ENCODE measurements around the gene COQ10A. TPM values are rescaled to one million over a fixed set of nuclear protein-coding genes. Genes with fewer than 3 reads are reported as not detected.

The COQ10A gene
- total and polyA plus RNA-seq, 9 of the 15 experiments (the other 6 are each of a cell fraction or from before 2014, with no cell fraction given), result 3.1 to 26.4 (median 12.7) TPM

DNA sequence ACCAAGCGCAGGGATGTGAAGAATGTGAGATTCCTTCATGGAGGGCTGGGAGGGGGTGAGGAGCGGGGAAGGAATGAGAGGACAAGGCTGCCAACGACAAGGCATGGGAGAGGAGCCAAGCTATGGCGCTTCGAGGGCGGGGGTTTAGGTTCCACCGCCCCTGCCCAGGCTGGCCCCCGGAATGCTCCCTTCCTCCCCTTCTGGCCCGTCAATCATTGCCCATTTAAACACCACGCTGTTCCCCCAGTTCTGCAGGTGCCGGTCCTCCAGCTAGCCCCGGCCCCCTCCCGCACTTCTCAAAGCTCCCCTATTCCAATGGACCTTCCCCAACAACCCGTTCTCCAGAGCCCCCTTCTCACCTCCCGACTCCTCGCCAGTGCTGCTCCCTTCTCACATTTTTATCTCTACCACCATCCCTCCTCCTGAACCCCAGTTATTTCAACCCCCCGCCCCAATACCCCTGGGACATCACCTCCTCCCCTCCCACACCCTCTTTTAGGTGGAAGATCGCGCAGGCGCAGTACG, 45.4 kb upstream of the COQ10A start (continued):
- TF ChIP-seq E2F4 (CRISPR knock-in tag; IDR thresholded peaks at IDR 0.05; ENCODE audit: low read depth) (no peak), ZC3H4 (CRISPR knock-in tag; IDR thresholded peaks at IDR 0.05; ENCODE audit: borderline replicate concordance) (no peak), HDAC2 (IDR thresholded peaks at IDR 0.05) (0 out of 2 replicates have a peak, but pooled peaks have one; percentile 16), ATF7 (IDR thresholded peaks at IDR 0.05) (peak; percentile 92), SNAPC5 (CRISPR knock-in tag; IDR thresholded peaks at IDR 0.05) (no peak), SP1 (CRISPR knock-in tag; IDR thresholded peaks at IDR 0.05) (no peak)

DNA sequence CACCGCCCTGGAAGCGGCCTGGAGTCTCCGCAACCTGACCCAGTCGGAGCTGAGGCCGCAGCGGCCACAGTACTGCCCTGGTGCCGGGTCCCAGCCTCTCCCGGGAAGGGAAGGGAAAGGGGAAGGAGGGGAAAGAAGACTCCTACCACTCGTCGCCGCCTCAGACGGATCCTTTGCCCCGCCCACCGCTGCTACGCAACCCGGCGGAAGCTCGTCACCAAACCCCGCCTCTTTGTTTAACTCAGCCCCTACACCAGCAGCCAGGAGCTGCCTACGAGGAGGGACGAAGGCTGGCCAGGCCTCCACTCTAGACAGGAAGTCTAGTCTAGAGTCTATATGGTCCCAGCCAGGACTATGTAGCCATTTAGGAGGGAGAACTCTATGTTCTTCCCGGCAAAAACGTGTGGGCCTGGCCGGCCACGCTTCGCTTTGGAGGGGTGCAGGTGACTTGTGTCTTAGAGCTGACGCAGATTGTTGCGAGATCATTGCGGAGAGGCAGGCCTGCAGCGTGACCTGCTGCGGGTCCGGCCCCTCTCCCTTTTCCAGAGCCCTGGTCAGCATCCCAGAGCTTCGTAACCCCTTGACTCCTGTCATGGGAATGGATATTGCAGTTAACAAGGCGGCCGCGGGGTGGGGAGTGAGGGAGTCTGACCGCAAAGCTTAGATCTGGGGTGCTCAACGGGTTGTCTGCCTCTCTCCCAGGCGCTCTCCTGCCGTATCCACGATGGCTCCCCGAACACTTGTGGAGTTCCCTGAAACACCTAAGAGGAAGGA, 44.8 kb upstream of the COQ10A start, which contains the start of gene RNF41:
Gene RNF41 (minus strand): TSS at position 166 of the 774 bp plus-strand sequence. CDS start 7,875 bp downstream, outside the sequence.
- BruUV-seq (replicated peaks), result TSS peak; percentile 82
- Histone ChIP-seq H4K20me1 (replicated peaks; ENCODE audit: control insufficient read depth, insufficient read depth, low read length) (no peaks in the 10 kb centered on the region), H3K9ac (ENCODE audit: insufficient read depth in 1 of 2, low read depth in 2 of 2, low read length in 2 of 2) (peak within 1 kb of the TSS; percentile 85 to 97), H3K9me3 (replicated peaks; ENCODE audit: control insufficient read depth, insufficient read depth, low read depth, low read length) (no peaks in the 10 kb centered on the region), H3K9me1 (ENCODE audit: control insufficient read depth, insufficient read depth, low read length) (no peaks in the 10 kb centered on the region), H3K4me2 (ENCODE audit: insufficient read depth, low read length) (peak within 1 kb of the TSS; percentile 96), H3K27me3 (ENCODE audit: control insufficient read depth in 2 of 2, insufficient read depth in 2 of 2, low read length in 2 of 2) (no peaks in the 10 kb centered on the region), H3K4me1 (replicated peaks in 1 of 2; ENCODE audit: control insufficient read depth in 2 of 2, insufficient read depth in 2 of 2, low read length in 2 of 2) (peaks cover 20 to 31% of the 10 kb centered on the region in 2 experiments; a peak in 4 of 5 replicates), H3K36me3 (ENCODE audit: control insufficient read depth, insufficient read depth, low read length) (peaks cover 4% of the 10 kb centered on the region; the same call in 2 of the 3 replicates), H3K27ac (ENCODE audit: extremely low read depth, low read depth, low read length) (peak within 1 kb of the TSS; percentile 93), H3K79me2 (ENCODE audit: control insufficient read depth, insufficient read depth, low read length) (peaks cover 47% of the 10 kb centered on the region), H2AFZ (ENCODE audit: low read depth, low read length) (peak within 1 kb of the TSS; percentile 96), H3K4me3 (peak within 1 kb of the TSS; percentile 90)
- POLR2A ChIA-PET, result interaction anchor here (0.5 to 3.4 kb wide), 32 partner anchors 9 to 1993 kb away, joined by 3 to 68 read pairs (median 5); partner anchors contain the start of genes COQ10A, CS, ESYT1 and MYL6
- in situ Hi-C loops (cut with MboI) (no loop called here), intact Hi-C loops (cut with micrococcal nuclease) (loop anchor here (10.0 kb wide), 1 partner anchor 177 kb away; the partner anchor contains the start of gene RPS26)
- FAIRE-seq (peak; percentile 97), DNase-seq (ENCODE audit: extremely low read depth in 1 of 4, low spot score in 3 of 4) (peak; percentile 94 to 97 (median 95)), ATAC-seq (peak; percentile 87)
- CTCF ChIA-PET (ENCODE audit: low intra/inter-chr PET ratio), result interaction anchor here (1.1 to 1.4 kb wide), 2 partner anchors 29 to 32 kb away, joined by 3 to 5 read pairs; partner anchors contain the start of gene SMARCC2
- 1% methylated on average over 38 of the region's 42 CpGs for WGBS (ENCODE audit: insufficient coverage, low coverage, missing lambda C conversion rate)
- TF ChIP-seq, protein P1, sequence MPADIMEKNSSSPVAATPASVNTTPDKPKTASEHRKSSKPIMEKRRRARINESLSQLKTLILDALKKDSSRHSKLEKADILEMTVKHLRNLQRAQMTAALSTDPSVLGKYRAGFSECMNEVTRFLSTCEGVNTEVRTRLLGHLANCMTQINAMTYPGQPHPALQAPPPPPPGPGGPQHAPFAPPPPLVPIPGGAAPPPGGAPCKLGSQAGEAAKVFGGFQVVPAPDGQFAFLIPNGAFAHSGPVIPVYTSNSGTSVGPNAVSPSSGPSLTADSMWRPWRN (IDR thresholded peaks at IDR 0.05; ENCODE audit: low read depth), result 0 out of 2 replicates have a peak, but pooled peaks have one; percentile 9
- peak; percentile 67; the same call in 1 of the 2 replicates for TF ChIP-seq ZNF766 (CRISPR knock-in tag; conservative IDR thresholded peaks at IDR 0.05)
- TF ChIP-seq, protein P2, sequence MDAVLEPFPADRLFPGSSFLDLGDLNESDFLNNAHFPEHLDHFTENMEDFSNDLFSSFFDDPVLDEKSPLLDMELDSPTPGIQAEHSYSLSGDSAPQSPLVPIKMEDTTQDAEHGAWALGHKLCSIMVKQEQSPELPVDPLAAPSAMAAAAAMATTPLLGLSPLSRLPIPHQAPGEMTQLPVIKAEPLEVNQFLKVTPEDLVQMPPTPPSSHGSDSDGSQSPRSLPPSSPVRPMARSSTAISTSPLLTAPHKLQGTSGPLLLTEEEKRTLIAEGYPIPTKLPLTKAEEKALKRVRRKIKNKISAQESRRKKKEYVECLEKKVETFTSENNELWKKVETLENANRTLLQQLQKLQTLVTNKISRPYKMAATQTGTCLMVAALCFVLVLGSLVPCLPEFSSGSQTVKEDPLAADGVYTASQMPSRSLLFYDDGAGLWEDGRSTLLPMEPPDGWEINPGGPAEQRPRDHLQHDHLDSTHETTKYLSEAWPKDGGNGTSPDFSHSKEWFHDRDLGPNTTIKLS (IDR thresholded peaks at IDR 0.05; ENCODE audit: borderline replicate concordance, low read depth), result peak; percentile 82
- TF ChIP-seq JUN (IDR thresholded peaks at IDR 0.05; ENCODE audit: borderline replicate concordance, low read depth, low read length), result peak; percentile 8; the same call in 1 of the 2 replicates
- 0 out of 2 replicates have a peak, but pooled peaks have one; percentile 31 for TF ChIP-seq JUN (CRISPR knock-in tag; IDR thresholded peaks at IDR 0.05; ENCODE audit: borderline replicate concordance)
- peak; percentile 66 for TF ChIP-seq RBBP5 (IDR thresholded peaks at IDR 0.05; ENCODE audit: borderline replicate concordance, insufficient read depth, low read length, poor library complexity, severe bottlenecking)
- no peak for TF ChIP-seq TAF15 (IDR thresholded peaks at IDR 0.05; ENCODE audit: low read depth, low read length)
- no peak for TF ChIP-seq ATF1 (CRISPR knock-in tag; IDR thresholded peaks at IDR 0.05)
- TF ChIP-seq ATF1 (tag; IDR thresholded peaks at IDR 0.05), result peak; percentile 94
- no peak for TF ChIP-seq NEUROD1 (IDR thresholded peaks at IDR 0.05; ENCODE audit: borderline replicate concordance, low read depth, low read length, partially characterized antibody)

Data from K562 (cell line).